HepG2 (cell line): Measurements from ENCODE around the gene PRKAG3. TPM values are rescaled to one million over a fixed set of nuclear protein-coding genes. Genes with fewer than 3 reads are reported as not detected.

Experiments used
- FOSL2 ChIP-seq: sonication (generic); formaldehyde crosslinking; IDR thresholded peaks from 2 replicates; pipeline ENCODE4 v1.4.0; 2020; ENCODE audit warnings: missing genetic modification reagents
- FOXJ3 ChIP-seq: sonication (generic); formaldehyde crosslinking; IDR thresholded peaks from 2 replicates; pipeline ENCODE4 v1.4.0; 2020; ENCODE audit warnings: missing genetic modification reagents, mild to moderate bottlenecking, borderline replicate concordance
- HHEX ChIP-seq: IDR thresholded peaks from 2 replicates; pipeline ENCODE4 v1.6.1; 2016; ENCODE audit warnings: control low read depth
- KLF11 ChIP-seq: IDR thresholded peaks from 2 replicates; pipeline ENCODE4 v1.6.1; 2016; ENCODE audit warnings: missing compliant biosample characterization
- NFRKB ChIP-seq: fragments of 450-650 bp; IDR thresholded peaks from 2 replicates; pipeline ENCODE4 v1.6.1; 2017
- NONO ChIP-seq, 2 experiments: fragments of 450-650 bp in 1 of 2; sonication (generic) in 1 of 2; formaldehyde crosslinking in 1 of 2; IDR thresholded peaks in 1 of 2; conservative IDR thresholded peaks in 1 of 2; 2 replicates each; pipeline versions ENCODE4 v1.6.1 to v1.8.0; 2017 to 2022; ENCODE audit warnings: mild to moderate bottlenecking in 1 of 2, missing genetic modification reagents in 1 of 2, moderate library complexity in 1 of 2
- RORA ChIP-seq: sonication (generic); formaldehyde crosslinking; IDR thresholded peaks from 2 replicates; pipeline ENCODE4 v1.5.0; 2020; ENCODE audit warnings: mild to moderate bottlenecking, missing genetic modification reagents, moderate library complexity
- ZBTB1 ChIP-seq: sonication (generic); formaldehyde crosslinking; IDR thresholded peaks from 2 replicates; pipeline ENCODE4 v1.4.0; 2020; ENCODE audit warnings: missing genetic modification reagents, borderline replicate concordance
- ZC3H4 ChIP-seq: sonication (generic); formaldehyde crosslinking; IDR thresholded peaks from 2 replicates; pipeline ENCODE4 v1.4.0; 2020; ENCODE audit warnings: missing genetic modification reagents, borderline replicate concordance
- ZKSCAN8 ChIP-seq: IDR thresholded peaks from 2 replicates; pipeline ENCODE4 v1.6.1; 2016; ENCODE audit warnings: borderline replicate concordance, missing genetic modification reagents, missing compliant biosample characterization
- ZMYM2 ChIP-seq: sonication (generic); formaldehyde crosslinking; IDR thresholded peaks from 2 replicates; pipeline ENCODE4 v1.8.0; 2022; ENCODE audit warnings: mild to moderate bottlenecking, missing genetic modification reagents
- ZNF530 ChIP-seq: sonication (generic); formaldehyde crosslinking; IDR thresholded peaks from 2 replicates; pipeline ENCODE4 v1.5.0; 2020; ENCODE audit warnings: low read depth, mild to moderate bottlenecking, missing genetic modification reagents
- polyA plus RNA-seq, 8 experiments: library from polyadenylated mRNA; depleted of rRNA in 3 of 8; stranded (reverse) in 7 of 8; unstranded in 1 of 8; fragments of >200 nt; fragmentation: Illumina TruSeq in 4 of 8; extraction: Trizol in 4 of 8; gene quantifications; 2 replicates each; pipeline versions ENCODE4 v1.2.1 to v1.2.3, GENCODE V29; 2011 to 2016; ENCODE audit warnings: low read depth in 4 of 8, missing spikeins in 1 of 8, mixed read lengths in 1 of 8; ENCODE audit not compliant: insufficient read depth in 1 of 8
- total RNA-seq, 5 experiments: library from RNA; depleted of rRNA; stranded (reverse); fragments of >200 nt; fragmentation: Illumina TruSeq; extraction: Trizol; gene quantifications; 2 replicates each; pipeline ENCODE4 v1.2.3, GENCODE V29; 2016; ENCODE audit warnings: low read depth in 1 of 5
- TF ChIP-seq, protein P1 (sequence below): sonication (generic); formaldehyde crosslinking; IDR thresholded peaks from 2 replicates; pipeline ENCODE4 v1.5.0; 2020; ENCODE audit warnings: mild to moderate bottlenecking, missing genetic modification reagents
- TF ChIP-seq, protein P2 (sequence below): IDR thresholded peaks from 2 replicates; pipeline ENCODE4 v1.4.0; 2020; ENCODE audit warnings: mild to moderate bottlenecking, missing genetic modification reagents
- TF ChIP-seq, protein P3 (sequence below): sonication (generic); formaldehyde crosslinking; IDR thresholded peaks from 2 replicates; pipeline ENCODE4 v1.4.0; 2020; ENCODE audit warnings: mild to moderate bottlenecking, low read depth, missing genetic modification reagents
- TF ChIP-seq, protein P4 (sequence below): sonication (generic); formaldehyde crosslinking; IDR thresholded peaks from 2 replicates; pipeline ENCODE4 v1.5.0; 2020; ENCODE audit warnings: mild to moderate bottlenecking, missing genetic modification reagents, borderline replicate concordance

The PRKAG3 gene
- total and polyA plus RNA-seq, 2 of the 13 experiments (the other 11 are each of a cell fraction or from before 2014, with no cell fraction given): not detected

DNA sequence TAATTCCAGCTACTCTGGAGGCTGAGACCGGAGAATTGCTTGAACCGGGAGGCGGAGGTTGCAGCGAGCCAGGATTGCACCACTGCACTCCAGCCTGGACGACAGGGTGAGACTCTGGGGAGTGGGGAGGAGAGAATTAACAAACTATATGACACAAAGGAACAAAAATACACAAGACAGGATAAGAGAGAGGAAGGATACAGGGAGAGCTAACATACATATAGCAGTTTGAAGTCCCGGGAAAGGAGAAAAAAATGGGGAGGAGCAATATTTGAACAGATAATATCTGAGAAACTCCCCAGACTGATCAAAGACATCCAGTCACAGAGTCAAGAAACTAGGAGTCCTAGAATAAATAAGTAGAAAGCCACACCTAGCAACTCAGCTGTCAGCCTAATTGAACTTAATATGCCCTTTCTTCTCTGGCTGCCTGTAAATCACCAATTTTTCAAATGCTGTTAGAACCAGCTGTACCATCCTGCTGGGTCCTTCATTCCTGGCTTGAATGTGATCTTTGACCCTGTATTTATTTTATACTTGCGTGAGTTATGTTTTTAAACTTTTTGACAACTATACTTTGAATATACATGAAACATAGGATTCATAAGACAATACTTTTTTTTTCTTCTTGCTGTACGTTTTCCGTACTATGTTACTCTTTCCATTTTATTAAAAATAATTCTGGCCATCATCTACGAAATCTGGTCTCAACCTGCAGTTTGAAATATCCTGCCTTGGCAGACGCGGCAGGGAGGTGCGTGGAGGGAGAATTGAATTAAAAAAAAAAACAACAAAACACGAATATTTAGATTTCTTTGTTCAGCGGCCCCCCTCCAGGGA, 50.5 kb downstream of the PRKAG3 start (continued):
- TF ChIP-seq FOXJ3 (0 out of 2 replicates have a peak, but pooled peaks have one; percentile 37), ZBTB1 (CRISPR knock-in tag) (no peak), RORA (CRISPR knock-in tag) (0 out of 2 replicates have a peak, but pooled peaks have one; percentile 6), ZC3H4 (CRISPR knock-in tag) (peak; percentile 74; the same call in 1 of the 2 replicates), NONO (IDR thresholded peaks at IDR 0.05) (no peak), NONO (CRISPR knock-in tag; conservative IDR thresholded peaks at IDR 0.05) (0 out of 2 replicates have a peak, but pooled peaks have one; percentile 20), FOSL2 (CRISPR knock-in tag) (peak; percentile 37), ZNF530 (CRISPR knock-in tag) (no peak), HHEX (CRISPR knock-in tag) (no peak), ZKSCAN8 (CRISPR knock-in tag) (no peak), ZMYM2 (CRISPR knock-in tag) (peak; percentile 79), NFRKB (no peak), KLF11 (CRISPR knock-in tag) (no peak)
- TF ChIP-seq, protein P1, sequence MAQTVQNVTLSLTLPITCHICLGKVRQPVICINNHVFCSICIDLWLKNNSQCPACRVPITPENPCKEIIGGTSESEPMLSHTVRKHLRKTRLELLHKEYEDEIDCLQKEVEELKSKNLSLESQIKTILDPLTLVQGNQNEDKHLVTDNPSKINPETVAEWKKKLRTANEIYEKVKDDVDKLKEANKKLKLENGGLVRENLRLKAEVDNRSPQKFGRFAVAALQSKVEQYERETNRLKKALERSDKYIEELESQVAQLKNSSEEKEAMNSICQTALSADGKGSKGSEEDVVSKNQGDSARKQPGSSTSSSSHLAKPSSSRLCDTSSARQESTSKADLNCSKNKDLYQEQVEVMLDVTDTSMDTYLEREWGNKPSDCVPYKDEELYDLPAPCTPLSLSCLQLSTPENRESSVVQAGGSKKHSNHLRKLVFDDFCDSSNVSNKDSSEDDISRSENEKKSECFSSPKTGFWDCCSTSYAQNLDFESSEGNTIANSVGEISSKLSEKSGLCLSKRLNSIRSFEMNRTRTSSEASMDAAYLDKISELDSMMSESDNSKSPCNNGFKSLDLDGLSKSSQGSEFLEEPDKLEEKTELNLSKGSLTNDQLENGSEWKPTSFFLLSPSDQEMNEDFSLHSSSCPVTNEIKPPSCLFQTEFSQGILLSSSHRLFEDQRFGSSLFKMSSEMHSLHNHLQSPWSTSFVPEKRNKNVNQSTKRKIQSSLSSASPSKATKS (CRISPR knock-in tag): 0 out of 2 replicates have a peak, but pooled peaks have one; percentile 89
- TF ChIP-seq, protein P2, sequence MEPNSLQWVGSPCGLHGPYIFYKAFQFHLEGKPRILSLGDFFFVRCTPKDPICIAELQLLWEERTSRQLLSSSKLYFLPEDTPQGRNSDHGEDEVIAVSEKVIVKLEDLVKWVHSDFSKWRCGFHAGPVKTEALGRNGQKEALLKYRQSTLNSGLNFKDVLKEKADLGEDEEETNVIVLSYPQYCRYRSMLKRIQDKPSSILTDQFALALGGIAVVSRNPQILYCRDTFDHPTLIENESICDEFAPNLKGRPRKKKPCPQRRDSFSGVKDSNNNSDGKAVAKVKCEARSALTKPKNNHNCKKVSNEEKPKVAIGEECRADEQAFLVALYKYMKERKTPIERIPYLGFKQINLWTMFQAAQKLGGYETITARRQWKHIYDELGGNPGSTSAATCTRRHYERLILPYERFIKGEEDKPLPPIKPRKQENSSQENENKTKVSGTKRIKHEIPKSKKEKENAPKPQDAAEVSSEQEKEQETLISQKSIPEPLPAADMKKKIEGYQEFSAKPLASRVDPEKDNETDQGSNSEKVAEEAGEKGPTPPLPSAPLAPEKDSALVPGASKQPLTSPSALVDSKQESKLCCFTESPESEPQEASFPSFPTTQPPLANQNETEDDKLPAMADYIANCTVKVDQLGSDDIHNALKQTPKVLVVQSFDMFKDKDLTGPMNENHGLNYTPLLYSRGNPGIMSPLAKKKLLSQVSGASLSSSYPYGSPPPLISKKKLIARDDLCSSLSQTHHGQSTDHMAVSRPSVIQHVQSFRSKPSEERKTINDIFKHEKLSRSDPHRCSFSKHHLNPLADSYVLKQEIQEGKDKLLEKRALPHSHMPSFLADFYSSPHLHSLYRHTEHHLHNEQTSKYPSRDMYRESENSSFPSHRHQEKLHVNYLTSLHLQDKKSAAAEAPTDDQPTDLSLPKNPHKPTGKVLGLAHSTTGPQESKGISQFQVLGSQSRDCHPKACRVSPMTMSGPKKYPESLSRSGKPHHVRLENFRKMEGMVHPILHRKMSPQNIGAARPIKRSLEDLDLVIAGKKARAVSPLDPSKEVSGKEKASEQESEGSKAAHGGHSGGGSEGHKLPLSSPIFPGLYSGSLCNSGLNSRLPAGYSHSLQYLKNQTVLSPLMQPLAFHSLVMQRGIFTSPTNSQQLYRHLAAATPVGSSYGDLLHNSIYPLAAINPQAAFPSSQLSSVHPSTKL (CRISPR knock-in tag): peak; percentile 46; the same call in 1 of the 2 replicates
- TF ChIP-seq, protein P3, sequence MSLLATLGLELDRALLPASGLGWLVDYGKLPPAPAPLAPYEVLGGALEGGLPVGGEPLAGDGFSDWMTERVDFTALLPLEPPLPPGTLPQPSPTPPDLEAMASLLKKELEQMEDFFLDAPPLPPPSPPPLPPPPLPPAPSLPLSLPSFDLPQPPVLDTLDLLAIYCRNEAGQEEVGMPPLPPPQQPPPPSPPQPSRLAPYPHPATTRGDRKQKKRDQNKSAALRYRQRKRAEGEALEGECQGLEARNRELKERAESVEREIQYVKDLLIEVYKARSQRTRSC (CRISPR knock-in tag): no peak
- TF ChIP-seq, protein P4, sequence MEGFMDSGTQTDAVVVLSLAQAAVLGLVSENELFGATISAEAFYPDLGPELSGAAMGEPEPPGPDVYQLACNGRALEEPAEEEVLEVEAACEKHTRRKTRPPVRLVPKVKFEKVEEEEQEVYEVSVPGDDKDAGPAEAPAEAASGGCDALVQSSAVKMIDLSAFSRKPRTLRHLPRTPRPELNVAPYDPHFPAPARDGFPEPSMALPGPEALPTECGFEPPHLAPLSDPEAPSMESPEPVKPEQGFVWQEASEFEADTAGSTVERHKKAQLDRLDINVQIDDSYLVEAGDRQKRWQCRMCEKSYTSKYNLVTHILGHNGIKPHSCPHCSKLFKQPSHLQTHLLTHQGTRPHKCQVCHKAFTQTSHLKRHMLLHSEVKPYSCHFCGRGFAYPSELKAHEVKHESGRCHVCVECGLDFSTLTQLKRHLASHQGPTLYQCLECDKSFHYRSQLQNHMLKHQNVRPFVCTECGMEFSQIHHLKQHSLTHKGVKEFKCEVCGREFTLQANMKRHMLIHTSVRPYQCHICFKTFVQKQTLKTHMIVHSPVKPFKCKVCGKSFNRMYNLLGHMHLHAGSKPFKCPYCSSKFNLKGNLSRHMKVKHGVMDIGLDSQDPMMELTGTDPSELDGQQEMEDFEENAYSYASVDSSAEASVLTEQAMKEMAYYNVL (CRISPR knock-in tag): 0 out of 2 replicates have a peak, but pooled peaks have one; percentile 23
